NCI-H69 (cell line): ENCODE results near the gene HERC5.
A peak's percentile ranks its signal among the peaks of the same experiment; 100 is the strongest.

Experiments used
- DNase-seq: peaks from one replicate; lab custom pipeline; 2025; lab: John Stamatoyannopoulos, UW

HERC5 gene

DNA sequence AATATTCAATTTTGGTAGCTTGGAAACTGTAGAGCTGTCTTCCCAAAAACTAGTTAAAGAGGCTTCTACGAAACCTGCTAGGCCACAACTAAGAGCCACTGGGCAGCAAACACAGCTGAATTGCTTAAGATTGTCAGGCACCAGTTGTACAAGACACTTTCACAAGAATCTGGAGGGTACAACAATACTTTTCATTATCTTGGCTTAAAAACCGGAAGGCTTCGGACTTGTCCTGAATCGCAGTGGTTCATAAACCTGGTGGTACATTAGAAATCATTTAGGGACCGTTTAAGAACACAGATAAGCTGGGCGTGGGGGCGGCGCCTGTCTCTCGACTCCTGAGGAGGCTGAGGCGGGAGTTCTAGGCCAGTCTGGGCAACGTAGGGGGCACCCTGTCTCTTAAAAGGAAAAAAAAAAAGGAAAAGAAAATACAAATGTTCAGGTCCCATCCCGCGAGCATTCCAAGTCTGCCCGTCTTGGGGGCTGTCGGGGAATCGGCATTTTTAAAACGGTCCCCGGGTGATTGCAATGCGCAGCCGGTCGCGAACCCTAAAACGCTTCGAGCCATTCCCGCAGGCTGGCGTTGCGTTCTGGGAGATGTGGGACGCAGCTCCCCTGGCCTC lies 65.9 kb downstream of the HERC5 start:
- DNase-seq, result peak; percentile 30

DNA sequence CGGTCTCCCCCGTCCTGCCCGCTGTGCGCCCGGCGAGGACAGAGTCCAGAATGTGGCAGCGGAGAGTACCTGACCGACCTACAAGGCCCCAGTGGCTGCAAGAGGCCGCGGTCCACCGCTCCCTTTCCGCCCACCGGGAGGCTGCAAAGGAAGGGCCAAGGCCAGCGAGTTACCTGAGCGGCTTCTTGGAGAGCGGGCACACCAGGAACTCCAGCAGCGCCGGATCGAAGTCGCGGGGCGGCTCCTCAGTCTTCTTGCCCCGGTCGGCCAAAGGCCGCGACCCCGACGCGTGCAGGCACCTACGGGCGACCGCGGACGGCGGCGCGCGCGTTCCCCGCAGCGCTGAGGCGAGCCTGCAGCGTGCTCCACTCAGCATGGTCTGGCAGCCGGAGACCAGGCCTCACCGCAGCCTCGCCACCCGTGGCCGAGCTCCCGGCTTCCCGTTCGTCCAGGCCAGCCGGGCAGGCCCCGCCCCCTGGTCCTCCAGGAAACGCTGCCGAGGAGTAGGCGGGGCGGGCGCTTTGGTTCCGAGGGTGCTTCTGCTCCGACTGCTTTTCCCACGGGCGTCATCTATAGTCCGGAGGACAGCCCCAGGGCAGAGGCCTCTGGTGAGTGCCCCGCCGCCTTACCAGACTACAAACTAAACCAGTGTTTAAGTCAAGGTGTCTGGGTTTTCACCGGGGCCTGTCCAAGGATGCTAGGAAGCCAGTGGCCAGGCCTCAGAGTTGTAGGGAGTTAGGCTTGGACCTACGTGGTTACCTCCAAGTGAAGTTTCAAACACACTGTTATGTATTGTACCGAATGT lies 66.6 kb downstream of the HERC5 start, which contains the start of gene PYURF:
Gene PYURF (minus strand): TSS at position 452 of the 805 bp plus-strand sequence. CDS start 76 bp downstream, at position 376.
- DNase-seq, result peak; percentile 90

DNA sequence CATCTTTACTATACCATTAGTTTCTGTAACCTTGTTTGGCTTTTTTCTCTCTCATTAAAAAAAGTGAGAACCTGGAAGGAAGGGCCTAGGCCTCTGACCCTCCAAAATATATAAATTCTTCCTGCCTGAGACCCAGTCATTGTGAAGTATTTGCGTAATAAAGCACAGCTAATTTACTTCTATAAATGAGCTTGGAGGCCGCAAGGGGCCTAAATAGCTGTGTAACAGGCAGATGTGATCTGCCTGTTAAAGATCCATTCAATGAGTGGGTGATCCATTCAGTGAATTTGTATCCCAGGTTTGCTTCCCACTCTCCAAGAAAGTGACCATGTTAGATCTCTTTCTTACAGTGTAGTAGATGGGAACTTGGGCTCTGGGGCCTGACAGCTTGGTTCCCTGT lies 67.3 kb downstream of the HERC5 start:
- no peak for DNase-seq

DNA sequence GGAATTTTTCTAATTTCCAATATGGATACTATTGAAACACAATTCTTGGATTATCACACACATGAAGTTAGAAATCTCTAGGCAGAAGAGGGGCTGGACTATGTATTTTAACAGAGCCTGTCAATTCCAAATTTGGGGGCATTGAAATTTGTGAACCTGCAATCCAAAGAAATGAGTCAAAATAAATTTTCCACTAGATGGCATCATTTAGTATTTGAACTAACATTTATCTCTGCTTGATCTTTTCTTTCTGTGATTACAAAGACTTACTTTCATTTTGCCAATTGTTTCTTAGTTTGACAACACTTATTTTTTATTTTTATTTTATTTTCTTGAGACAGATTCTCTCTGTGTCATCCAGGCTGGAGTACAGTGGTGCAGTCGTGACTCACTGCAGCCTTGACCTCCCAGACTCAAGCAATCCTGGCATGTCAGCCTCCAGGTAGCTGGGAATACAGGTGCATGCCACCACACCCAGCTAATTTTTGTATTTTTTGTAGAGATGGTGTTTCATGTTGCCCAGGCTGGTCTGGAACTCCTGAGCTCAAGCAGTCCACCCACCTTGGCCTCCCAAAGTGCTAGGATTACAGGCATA lies 69.4 kb downstream of the HERC5 start:
- DNase-seq, result peak; percentile 3

DNA sequence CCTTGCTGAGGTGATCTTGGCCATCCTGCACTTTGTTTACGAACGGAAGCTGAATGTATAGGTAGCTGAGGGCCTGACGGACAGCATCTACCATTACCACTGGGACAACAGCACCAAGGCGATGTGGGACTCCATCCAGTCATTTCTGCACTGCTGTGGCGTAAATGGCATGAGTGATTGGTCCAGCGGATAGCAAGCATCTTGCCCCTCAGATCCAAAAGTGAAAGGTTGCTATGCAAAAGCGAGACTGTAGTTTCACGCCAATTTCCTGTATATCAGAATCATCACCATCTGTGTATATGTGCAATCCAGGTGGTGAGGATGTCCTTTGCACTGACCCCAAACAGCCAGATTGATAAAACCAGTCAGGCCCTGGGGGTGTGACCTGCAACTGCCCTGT lies 70.9 kb downstream of the HERC5 start:
- DNase-seq, result peak; percentile 3

DNA sequence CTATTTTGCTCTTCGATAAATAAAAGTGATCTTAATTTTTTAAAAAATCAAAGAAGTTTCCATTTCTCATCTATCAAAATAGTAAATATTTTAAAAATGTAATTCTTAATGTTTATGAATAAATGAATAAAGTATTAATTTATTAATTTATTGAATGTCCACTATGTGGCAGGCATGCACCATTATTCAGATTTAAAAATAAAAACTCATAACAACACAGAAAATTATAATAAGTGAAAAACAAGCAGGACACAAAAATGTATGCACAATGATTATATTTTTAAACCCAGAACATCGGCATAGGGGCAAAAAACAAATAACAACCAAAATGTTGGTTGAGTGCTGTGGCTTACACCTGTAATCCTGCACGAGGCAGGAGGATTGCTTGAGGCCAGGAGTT lies 71.9 kb downstream of the HERC5 start:
- no peak for DNase-seq

DNA sequence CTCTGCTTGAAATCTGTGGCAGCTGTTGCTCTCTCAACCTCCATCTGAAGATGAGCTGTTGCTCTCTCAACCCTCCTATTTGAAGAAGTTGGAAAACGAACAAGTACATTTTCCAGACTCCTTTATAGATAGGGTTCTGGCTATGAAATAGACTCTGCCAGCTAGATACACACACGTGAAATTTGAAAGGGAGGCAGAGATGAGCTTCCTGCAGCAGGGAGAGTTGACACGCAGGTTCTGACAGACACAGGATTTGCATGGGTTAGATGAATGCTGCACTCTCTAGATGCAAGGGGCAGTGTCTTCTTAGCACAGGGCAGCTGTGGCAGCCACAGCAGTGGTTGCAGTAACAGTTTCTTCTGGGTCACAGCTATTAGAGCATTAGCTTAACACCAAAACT lies 74.6 kb downstream of the HERC5 start:
- no peak for DNase-seq

DNA sequence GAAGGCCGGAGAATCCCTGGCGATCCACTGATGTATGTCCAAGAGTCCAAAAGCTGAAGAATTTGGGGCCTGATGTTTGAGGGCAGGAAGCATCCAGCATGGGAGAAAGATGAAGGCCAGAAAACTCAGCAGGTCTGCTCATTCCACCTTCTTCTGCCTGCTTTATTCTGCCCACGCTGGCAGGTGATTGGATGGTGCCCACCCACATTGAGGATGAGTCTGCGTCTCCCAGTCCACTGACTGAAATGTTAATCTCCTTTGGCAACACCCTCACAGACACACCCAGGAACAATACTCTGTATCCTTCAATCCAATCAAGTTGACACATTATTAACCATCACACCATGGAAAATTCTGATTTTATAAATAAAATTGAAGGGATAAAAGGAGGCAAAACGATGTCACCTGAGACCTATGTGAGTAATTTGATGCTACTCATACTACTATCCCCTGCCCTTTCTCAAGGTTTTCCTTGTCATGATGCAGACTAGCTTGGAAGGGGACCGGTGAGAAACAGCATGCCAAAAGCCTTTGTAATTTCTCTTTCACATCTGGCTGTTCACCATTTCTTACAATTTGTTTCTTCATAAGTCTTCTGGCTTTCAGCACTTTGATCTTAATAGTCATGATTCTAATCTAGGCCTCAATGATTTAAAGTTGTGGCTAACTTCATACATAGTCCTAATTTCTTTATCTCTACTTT lies 76.3 kb downstream of the HERC5 start:
- no peak for DNase-seq

DNA sequence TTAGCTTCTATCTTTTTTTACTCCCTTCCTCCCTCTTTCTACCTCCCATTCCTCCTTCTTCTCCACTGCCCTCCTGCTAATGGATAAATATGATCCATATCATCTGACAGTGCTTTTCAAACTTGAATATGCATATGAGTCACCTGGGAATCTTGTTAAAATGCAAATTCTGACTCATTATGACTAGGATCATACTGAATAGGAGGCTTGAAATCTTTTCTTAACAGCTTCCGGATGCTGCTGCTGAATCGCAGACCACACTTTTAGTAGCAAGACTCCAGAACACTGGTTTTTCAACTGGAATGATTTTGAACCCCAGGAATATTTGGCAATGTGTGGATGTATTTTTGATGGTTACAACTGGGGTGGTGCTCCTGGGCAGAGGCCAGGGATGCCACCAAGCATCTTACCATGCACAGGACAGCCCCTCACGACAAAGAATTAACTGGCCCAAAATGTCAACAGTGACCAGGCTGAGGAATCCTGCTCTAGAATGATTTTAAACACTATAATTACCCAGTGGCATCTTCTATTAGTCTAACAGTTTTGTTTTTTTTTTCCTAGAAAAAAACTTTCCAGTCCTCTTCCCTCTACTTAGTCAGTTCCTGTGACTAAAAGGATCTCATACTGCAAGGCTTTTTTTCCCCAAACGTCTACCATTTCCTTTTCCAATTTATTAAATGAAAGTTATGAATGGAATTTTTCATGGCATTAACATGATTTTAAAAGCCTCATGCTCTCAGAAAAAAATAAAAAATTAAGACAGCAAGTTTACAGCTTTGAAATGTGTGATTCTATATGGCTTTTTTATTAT lies 77.2 kb downstream of the HERC5 start:
- DNase-seq, result peak; percentile 2

DNA sequence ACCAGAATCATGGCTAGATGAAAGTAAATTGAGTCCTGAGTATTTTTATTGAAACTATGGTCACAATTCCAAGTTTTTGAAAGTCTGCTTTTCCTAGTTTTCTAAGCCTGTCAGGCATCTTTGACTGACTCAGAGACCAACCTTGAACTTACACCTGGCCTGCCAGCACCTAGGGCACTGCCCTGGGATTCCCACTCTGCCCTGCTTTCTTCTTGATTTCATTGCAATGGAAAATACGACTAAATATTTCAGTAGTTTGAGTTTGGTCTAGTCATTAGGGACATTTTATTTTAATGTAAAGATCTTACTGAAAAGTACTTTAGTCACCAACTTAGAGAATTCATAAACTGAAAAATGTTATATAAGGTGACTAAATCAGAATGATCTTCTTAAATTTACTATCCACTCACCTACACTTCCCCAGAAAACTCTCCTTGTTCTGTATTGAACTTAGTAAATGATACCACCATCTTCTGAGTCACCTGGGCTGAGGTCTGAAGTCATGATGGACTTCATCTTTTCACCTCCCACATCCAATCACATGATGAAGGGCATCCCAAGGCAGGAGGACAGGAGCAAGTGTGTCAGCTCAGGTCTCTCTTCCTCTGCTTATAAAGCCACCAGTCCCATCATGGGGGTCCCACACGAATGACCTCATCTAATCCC lies 78.3 kb downstream of the HERC5 start:
- no peak for DNase-seq

DNA sequence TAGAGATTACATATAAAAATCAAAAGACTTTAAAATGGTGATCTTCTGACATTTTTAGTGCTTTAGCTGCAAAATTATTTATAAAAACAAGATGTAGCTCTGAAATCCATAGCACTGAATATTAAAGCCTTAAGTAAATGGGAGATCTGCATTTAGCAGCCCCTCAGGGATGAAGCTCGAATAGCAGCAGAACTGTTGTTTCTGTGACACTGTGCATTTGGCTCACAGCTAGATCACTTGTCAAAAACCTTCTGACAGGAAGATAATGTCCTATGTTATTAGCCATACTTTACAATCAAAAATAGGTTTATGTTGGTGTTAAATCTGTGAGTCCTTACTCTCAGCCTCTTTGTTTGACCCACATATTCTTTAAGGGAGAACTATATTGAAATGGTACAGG lies 80.8 kb downstream of the HERC5 start:
- no peak for DNase-seq

DNA sequence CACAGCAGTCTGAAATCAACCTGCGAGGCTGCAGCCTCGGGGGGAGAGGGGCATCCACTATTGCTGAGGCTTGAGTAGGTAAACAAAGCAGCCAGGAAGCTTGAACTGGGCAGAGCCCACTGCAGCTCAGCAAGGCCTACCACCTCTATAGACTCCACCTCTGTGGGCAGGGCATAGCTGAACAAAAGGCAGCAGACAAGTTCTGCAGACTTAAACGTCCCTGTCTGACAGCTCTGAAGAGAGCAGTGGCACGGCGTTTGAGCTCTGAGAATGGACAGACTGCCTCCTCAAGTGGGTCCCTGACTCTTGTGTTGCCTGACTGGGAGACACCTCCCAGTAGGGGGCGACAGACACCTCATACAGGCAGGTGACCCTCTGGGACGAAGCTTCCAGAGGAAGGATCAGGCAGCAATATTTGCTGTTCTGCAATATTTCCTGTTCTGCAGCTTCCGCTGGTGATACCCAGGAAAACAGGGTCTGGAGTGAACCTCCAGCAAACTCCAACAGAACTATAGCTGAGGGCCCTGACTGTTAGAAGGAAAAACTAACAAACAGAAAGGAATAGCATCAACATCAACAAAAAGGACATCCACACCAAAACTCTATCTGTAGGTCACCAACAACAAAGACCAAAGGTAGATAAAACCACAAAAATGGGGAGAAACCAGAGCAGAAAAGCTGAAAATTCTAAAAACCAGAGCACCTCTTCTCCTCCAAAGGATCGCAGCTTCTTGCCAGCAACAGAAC lies 82.6 kb downstream of the HERC5 start:
- peak; percentile 43 for DNase-seq

DNA sequence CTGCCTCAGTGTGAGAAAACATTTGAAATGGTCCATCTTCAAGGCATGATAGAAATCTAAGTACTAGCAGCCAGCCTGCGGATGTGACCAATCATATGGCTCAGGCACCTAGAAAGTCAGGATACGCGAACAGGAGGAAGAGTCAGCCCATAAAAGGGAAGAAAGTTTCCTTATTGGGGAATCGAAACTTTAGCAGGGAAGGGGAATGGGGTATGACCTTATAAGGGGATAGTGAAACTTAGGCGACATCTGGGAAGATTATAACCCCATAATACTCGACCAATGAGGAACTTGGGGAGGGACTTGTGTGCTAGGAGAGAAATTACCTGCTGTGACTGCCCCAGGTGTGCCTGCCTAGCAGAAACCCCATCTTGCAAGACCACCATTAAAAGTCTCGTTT lies 92.9 kb downstream of the HERC5 start:
- DNase-seq, result no peak
